HG03095 (cell line): ENCODE data around the gene CSMD2.

Source experiments
- ATAC-seq: cut with Tn5 transposase; IDR thresholded peaks from one replicate; pipeline ENCODE4 v1.9.1; 2021; ENCODE audit warnings: moderate library complexity; ENCODE audit not compliant: unreplicated experiment

The CSMD2 gene

DNA sequence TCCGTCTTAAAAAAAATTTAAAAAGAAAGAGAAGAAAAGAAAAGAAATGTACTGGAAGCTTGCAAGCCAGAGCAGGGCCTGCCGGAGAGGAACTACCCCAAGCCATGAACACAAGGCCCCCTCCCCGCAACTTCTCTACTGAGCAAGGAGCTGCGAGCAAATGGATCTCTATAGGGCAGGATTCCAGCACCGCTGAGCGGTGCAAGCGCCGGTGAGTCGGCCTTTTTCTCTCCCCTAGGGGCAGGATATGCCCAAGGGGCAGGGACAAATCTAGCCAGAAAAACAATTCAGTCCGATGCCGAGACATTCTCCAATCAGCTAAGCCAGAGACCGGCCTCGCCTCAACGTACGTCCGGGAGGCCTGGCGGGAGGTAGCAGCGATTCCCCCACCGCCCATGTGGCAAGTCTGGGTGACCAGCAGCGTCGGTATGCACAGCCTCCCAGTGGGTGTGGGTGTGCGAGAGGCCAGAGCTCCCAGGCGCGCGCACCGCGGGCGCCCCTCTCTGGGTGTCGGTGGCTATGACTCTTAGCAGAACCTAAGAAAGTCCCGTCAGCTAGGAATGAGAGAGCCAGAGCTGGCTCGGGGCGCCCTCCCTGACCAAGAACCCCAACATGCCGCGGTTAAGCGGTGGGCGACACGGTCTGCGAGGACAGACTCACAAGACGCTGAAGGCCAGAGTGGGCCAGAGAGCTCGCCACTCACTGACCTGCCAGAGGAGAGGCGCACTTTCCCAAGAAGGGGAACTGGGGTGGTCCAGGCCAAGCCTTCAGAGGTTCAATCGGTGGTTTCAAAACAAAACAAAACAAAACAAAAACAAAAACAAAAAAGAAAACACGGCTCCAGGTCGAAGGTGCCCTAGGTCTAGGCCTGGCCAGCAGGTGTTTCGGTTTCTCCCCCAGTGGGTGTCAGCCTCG lies 1.9 kb downstream of the CSMD2 start:
- ATAC-seq, result peak; percentile 63

DNA sequence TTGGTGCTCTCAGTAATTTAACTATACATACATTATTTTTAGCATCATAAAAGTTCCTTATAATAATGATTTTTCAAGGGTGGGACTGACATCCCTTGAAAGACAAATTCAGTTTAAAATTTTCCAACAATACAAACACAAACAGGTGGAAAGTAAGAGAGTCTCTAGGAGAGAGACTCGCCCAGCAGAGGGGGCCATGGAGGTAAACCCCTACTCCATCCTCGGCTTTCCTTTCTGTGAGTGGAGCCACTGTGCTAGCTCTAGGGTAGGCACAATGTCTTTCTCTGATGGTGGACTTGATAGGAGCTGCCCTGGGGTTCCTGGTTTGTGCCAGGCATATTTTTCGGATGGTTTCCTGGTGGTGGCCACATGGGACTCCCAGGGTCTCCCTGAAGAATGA lies 8.3 kb downstream of the CSMD2 start:
- ATAC-seq, result no peak

DNA sequence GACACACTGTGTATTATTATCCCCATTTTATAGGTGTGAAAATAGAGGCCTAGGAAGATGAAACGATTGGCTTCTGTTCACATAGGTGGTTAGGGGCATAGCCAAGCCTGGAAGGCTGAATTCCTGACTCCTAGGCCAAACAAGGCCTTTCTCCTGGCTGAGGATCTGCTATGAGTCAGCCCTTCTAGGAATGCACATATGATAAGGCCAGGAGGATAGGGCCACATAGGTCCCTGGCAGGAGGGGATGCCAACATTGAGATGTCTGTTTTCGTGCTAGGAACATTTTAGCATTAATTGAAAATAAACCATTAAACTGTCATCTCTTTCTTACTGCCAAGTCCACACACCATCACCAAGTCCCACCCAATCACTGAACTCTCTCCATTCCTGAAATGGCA lies 9.2 kb downstream of the CSMD2 start:
- ATAC-seq, result no peak

DNA sequence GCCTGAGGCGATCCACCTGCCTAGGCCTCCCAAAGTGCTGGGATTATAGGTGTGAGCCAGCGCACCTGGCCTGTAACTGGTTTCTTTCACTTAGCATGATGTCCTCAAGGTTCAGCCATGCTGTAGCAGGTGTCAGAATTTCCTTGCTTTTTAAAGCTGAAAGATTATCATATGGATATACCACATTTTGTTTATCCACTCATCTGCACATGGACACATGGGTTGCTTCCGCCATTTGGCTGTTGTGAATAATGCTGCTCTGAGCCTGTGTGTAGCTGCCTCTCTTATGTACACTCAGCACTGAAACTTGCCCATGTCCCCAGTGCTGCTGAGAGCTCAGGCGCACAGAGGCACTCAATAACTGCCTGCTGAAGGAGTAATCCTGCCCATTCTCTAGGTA lies 11.8 kb downstream of the CSMD2 start:
- no peak for ATAC-seq

DNA sequence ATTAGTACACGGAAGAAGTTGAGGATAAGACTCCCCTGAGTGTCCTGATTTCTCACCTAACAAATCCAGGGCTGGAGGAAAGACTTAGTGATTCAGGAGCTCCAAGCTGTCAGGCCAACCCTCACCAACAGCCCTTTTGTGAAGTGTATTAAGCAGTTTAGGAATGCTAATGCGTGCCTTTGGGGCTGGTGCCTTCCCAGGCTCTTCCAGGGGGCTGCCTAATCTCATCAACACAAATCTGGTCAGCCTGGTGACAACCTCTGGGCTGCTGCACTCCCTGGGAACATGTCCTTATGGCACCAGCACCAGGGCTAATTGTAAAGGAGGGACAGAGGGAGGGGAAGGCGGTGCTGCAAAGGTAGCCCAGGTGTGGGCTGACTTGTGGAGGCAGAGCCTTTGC lies 15.5 kb downstream of the CSMD2 start:
- no peak for ATAC-seq

DNA sequence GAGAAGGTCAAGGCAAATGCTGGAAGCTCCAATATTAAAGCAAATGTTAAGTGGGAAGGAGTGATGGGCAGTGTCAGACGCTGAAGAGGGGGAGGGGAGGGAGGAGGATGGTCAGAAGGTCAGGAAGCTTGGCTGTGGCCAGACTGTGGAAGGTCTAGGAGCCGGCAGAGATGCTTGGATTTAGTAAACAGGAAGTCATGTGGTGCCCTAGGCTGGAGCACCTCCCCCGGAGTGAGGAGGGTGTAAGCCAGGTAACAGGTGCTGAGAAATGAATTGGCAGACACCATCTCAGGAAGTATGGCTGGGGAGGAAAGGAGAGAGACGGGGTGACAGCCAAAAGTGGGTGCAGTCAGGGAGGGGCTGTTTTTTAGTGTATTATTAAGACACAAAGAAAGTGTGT lies 17.7 kb downstream of the CSMD2 start:
- no peak for ATAC-seq

DNA sequence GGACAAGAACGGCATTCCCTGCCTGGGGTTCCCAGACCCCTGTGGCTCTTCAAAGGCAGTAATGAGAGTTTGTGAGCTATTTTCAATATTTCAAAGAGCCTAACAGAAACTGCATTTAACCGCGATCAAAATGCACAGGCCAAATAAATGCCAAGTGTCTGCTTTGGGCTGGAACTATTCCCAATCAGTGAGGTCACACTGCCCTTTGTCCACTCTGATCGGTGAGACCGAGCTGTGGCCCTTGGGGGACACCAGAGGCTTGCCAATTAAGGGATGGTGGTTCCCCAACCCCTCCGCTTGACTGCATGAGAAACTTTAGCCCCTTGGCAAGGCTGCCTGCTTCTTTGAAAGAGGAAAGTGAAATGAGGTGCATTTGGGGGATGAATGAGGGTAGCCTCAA lies 20.3 kb downstream of the CSMD2 start:
- ATAC-seq, result no peak

DNA sequence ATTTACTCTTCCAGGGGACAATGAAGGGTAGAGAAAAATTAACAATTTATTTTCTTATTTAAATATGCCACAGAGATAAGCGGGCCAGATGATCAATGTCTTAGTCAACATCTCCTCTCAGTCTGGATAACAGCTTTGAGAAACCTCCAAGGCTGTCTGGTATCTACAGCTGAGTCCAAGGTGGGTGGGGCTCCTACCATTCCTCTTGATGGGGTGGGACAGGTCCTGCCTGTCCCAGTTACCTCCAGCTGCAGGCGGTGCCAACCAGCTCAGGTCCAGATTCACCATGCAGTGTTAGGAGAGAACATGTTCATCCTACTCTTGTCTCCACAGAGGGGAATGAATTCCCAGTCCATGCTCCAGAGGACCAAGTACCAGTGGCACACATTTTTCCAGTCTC lies 21.1 kb downstream of the CSMD2 start:
- ATAC-seq, result no peak

DNA sequence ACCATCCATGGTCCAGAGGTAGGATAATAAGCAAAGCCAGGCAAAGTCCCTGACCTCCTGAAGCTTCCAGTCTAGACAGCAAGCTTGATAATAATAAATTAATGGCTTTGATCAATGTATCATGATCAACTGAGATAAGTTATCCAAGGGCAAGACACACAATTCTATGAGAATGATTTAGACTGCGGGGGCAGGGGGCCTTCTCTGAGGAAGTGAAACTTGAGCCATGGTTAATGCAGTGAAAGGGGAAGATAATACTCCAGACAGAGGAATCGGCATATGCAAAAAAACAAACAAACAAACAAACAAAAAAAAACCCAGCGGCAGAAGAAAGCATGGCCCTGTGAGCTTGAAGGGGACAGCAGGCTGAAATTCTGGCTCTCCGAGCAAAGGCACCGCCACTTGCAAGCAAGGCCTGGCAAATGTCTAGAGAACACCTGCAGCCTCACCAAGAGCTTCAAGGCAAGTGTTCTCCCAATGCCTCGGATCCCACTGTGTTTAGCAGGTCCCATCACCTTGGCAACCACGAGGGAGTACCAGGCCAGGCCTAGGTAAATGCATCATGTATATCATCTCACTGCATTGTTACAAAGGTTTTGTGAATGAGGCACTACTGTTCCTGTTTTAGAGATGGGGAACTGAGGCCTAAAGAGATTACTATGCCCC lies 24.9 kb downstream of the CSMD2 start:
- ATAC-seq, result no peak

DNA sequence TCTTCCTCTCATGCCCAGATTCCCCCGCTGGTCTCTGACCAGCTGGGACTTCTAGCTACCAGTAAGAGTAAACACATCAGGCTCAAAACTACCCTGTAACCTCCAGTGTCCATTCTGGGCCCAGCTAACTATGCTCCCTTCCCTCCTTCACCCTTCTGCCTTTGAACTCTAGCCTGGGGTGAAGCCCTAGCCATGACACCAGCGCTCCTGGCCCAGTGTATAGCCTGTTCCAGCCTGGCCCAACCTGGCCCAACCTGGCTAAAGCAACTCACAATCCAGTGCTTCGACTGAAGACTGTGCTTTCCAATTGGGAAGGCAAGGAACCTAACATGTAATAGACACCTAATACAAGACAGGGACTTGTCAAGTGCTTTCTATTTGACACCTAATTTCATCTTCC lies 27.6 kb downstream of the CSMD2 start:
- ATAC-seq, result no peak

DNA sequence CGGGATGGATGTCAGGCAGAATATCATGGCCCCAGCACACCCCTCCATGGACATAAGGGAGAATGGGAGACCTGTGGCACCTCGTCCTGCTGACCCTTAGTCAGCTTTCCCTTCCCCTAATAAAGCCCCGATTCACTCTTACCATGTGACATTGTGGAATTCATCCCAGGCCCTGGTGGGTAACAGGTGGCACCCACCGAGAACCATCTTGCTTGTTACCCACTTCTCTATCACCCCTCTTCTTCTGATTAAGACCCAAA lies 32.9 kb downstream of the CSMD2 start:
- ATAC-seq, result no peak

DNA sequence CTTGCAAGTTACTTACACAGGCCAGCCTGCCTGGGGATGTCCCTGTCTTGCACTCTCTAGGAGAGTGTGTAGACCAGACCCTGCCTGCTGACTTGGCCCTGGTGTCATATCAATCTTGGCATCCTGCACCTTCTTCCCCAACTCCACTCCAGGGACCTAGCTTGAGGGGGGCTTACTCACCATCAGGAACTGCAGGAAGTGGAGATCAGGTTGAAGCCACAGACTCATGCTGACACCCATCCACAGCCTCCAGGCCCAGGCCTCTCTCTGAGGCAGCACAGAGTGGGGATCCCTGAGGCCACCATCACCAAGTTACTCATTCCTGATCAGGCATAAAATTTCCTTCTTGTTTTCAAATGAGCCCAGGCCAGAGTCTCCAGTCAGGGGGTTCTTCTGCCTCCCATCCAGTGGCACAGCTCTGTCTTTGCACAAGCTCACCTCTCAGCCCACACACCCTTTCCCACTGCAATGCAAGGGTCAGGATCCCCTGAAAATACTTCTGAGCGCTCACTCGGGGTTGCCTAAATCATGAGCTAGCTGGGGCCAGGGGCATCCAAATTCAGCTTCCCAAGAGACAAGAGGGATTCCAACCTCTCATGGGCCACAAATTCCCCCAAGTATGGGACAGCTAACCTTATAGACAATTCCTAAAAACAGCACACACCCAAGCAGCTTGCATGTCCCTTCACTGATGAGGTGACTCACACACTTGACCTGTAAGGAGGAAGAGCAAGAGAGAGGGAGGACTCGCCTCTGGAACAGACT lies 33.5 kb downstream of the CSMD2 start:
- ATAC-seq, result no peak

DNA sequence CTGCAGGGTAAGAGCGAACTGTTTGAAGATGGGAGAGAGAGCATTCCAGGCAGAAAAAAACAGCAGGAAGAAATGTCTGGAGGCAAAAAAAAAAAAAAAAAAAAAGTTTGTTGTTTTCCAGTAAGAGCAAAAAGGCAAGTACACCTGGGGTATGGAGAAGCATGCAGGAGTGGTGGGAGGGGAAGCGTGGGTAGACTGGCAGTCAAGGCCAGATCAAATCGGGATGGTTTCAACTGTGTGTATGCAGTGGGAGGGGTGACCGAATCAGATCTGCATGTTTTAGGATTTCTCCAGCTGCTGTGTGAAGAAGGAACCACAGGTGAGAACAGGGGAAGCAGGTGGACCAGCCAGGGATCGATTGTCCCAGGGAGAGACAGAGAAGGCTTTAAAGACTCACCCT lies 34.7 kb downstream of the CSMD2 start:
- ATAC-seq, result no peak

DNA sequence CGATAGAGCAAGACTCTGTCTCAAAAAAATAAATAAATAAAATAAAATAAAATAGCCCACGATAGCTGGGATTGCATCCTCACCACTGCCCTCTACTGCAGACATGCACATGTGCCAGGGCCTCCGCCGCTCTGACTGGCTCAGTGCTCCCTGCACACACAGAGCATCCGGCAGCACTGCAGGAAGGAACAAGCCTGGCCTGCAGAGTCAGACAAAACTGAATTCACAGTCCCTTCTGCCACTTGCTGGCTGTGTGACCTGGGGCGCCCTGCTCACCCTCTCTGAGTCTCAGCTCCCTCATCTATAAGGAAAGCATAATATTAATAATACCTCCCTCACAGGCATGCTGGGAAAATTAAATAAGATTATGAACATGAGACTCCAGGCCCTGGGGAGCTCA lies 35.4 kb downstream of the CSMD2 start:
- ATAC-seq, result no peak

DNA sequence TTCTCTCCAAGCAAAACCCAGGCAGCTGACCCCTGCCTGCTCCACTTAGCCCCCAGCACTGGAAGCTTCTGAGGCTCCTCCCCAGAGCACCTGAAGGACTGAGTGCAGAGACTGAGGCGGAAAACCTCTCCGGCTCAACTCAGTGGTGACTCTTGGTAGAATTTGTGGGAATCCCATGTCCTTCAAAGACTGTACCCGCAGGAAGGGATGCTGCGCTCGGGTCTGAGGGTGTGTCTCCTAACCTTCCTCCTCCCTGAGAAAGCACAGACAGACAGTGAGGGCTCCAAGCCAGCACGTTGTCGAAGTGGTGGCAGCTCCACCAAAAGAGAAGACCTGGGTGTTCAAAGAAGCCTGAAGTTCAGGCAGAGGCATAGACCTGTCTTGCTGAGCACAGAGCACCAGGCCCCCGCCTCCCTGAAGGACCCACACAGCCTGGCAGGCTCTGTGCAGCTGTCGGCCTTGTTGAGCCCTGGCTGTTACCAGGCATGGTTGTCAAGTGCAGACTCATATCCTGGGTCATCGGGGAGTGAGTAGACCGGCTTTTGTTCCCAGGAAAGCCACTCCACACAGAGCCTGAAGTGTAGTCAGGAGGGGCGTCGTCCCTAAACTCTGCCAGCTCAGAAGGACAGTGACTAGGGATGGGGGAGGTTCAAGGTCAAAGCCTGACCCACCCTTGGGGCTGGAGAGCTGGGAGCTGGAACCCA lies 36.7 kb downstream of the CSMD2 start:
- ATAC-seq, result no peak

DNA sequence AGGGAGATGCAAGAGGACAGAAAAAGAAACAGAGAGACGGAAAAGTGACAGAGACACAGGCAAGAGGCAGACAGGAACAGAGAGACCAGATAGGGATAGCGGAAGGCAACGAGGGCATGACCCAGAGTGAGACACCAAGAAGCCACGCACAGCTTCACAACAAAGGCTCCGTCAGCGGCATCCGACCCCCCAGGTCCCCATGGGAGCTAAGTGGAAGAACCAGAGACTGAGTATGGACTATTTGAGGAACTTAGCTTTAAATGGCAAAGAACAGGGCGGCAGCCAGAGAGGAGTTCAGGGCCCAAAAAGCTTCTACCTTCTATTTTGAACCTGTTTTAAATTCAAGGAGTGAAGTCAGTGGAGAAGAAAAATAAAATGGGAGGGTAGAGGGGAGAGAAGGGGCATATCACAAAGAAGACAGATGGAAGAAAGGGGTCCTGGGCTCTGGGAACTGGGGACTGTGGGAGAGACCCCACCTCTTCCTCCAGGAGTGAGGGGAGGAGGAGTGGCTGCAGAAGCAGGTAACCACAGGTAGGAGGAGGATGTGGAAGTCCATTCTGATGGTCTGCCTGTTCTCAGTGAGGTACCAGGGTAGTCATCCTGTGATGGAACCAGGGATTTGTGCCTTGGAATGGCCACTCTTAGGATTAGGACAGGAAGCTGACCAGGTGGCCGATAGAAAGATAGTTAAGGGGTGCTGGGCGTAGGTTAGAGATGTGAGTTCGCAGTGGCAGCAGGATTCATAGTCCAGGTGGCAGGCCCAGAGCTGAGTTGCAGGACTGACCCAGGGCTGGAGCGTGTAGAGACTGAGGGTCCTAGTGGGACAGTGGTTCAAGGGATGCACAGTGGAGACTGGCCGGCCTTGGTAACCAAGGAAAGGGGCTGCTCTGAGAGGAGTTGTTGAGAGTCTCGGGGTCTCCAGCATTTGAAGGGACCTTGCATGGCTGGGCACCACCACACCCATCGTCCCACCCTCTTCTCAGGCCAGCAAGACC lies 37.7 kb downstream of the CSMD2 start:
- no peak for ATAC-seq

DNA sequence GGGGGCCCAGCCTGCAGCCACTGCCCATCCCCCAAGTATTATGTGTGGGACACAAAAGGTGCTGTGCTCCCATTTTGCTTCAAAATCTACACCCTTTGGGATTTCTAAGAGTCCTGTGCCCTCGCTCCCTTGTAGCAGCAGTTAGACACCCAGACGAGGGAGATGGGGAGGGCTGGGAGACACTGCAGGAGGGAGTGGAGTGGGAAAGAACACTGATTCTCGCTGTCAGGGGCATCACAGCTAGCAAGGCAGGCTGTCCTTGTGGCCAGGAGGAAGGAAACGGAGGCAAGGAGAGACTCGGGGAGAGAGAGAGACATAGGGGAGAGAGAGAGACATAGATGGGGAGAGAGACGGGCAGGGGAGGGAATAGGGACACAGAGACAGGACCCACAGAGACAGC lies 38.5 kb downstream of the CSMD2 start:
- ATAC-seq, result no peak

DNA sequence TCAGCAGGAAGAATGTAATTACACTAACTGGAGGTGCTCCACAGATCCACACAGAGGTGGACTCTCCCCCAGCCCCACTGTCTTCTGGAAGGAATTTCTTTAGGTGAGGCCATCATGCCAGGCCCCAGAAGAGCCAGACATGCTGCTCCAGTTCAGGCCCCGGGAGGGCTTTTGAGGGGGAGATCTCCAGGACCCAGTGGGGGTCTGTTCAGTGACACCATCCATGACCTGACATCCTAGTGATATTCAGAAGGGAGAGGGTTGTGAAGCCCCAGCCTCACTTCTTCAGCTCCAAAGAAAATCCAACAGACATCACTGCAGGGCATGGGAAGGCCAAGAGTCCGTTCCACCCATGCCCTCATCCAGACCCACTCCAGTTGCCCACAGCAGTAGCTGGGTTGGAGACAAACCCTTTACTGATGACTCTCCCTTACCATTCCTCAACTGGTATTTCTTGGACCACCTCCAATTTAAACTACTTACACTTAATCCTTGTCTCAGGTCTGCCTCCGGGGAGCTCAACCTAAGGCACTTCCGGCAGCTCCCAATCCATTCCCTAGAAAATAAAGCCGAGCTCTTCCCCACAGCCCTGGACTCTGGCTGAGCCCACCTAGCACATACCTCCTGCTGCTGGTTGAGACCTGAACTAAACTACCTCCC lies 39.2 kb downstream of the CSMD2 start:
- ATAC-seq, result no peak

DNA sequence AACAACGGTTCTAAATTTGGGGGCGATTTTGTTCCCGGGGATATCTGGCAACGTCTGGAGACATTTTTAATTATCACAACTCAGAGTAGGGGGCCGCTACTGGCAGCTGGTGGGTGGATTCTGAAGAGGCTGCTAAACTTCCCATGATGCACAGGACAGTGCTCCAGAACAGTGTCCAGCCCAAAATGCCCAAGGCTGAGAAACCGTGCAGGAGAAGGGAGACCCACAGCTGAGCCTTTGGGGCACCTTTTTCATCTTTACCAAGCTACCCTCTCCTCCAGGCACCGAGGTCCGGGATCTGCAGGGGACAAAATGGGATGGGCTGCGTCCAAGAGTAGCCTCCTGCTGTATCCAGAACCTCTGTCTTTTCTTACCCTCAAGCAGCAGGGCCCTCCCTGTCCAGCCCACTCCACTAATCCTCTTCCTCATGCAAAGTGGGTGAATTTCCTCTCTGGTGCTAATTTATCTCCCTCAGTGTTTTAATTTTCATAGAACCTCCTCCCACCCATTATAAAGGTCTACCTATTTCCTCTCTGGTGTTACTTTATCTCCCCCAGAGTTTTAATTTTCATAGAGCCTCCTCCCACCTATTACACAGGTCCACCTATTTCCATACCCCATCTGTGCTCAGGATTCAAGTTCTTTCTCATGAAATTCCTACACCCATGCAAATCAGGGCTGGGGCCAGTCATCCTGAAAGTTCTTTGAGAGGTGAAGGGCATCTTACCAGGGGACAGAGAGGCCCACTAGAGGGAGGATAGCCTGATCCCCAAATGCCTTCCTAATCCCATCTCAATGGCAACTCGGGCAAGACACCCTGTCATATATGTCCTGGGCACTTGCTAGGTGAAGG lies 42.7 kb downstream of the CSMD2 start:
- ATAC-seq, result no peak
